Muscle layer of colon (tissue), 2 donors: Measurements from ENCODE around the gene SLC16A10.

ENCODE experiments used
- H3K27ac ChIP-seq: one replicate; pipeline ENCODE4 v1.7.0; 2013; ENCODE audit warnings: low read depth, mild to moderate bottlenecking, low read length, moderate library complexity
- H3K27me3 ChIP-seq, 2 donors: one replicate each; pipeline ENCODE4 v1.7.0; 2013; ENCODE audit warnings: low read length in 2 of 2, mild to moderate bottlenecking in 2 of 2; ENCODE audit not compliant: insufficient read depth in 2 of 2, control insufficient read depth in 1 of 2
- H3K36me3 ChIP-seq: one replicate; pipeline ENCODE4 v1.7.0; 2013; ENCODE audit warnings: mild to moderate bottlenecking, low read length; ENCODE audit not compliant: insufficient read depth
- H3K4me1 ChIP-seq: one replicate; pipeline ENCODE4 v1.7.0; 2013; ENCODE audit warnings: mild to moderate bottlenecking, low read length; ENCODE audit not compliant: insufficient read depth
- H3K4me3 ChIP-seq, 2 donors: one replicate each; pipeline ENCODE4 v1.7.0; 2013; ENCODE audit warnings: low read length in 2 of 2, low read depth in 1 of 2, mild to moderate bottlenecking in 1 of 2, moderate library complexity in 1 of 2
- H3K9ac ChIP-seq: one replicate; pipeline ENCODE4 v1.7.0; 2013; ENCODE audit warnings: low read length
- H3K9me3 ChIP-seq: one replicate; pipeline ENCODE4 v1.7.0; 2013; ENCODE audit warnings: mild to moderate bottlenecking, low read length
- donor health status: abdominal sarcoma.
- donor health status: Adenocarcinoma of cecum.

The SLC16A10 gene

DNA sequence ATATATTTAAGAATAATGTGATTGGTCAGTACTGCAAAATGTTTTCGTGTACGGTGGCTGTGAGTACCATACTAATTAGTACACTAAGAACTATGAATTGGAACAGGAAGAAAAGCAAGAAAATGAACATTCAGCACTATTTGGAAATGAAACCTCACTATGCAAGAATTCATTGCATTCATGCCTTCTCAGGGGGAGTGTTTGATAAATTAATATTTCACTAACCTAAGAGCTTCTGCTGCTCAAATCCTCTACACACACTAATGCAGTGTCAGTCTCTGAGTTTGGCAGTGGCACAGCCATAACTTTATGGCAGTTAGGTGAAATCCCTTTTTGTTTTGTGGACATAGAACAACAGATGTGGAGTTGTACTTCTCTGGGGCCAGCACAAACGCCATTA, 60.1 kb downstream of the SLC16A10 start:
- H3K4me1 ChIP-seq: no peaks in the 10 kb centered on the region
- no peaks in the 10 kb centered on the region for H3K9me3 ChIP-seq
- H3K9ac ChIP-seq: no peak overlapping the region
- H3K27me3 ChIP-seq: no peaks in the 10 kb centered on the region
- H3K27ac ChIP-seq: no peak overlapping the region
- H3K36me3 ChIP-seq: no peaks in the 10 kb centered on the region
- no peak overlapping the region for H3K4me3 ChIP-seq

GRCh38 chr6:111148110-111148509, 60.8 kb downstream of the SLC16A10 start:
- Histone ChIP-seq H3K4me1 (no peaks in the 10 kb centered on the region), H3K27me3 (no peaks in the 10 kb centered on the region), H3K36me3 (no peaks in the 10 kb centered on the region), H3K9me3 (no peaks in the 10 kb centered on the region), H3K27ac (no peak overlapping the region), H3K9ac (no peak overlapping the region), H3K4me3 (no peak overlapping the region)

- no peaks in the 10 kb centered on the region for H3K9me3 ChIP-seq
- H3K4me1 ChIP-seq: no peaks in the 10 kb centered on the region
- no peaks in the 10 kb centered on the region for H3K36me3 ChIP-seq
- no peak overlapping the region for H3K27ac ChIP-seq
- no peaks in the 10 kb centered on the region for H3K27me3 ChIP-seq
- H3K9ac ChIP-seq: no peak overlapping the region
- no peak overlapping the region for H3K4me3 ChIP-seq
Observed at GRCh38 chr6:111150577-111150976, 63.3 kb downstream of the SLC16A10 start.

DNA sequence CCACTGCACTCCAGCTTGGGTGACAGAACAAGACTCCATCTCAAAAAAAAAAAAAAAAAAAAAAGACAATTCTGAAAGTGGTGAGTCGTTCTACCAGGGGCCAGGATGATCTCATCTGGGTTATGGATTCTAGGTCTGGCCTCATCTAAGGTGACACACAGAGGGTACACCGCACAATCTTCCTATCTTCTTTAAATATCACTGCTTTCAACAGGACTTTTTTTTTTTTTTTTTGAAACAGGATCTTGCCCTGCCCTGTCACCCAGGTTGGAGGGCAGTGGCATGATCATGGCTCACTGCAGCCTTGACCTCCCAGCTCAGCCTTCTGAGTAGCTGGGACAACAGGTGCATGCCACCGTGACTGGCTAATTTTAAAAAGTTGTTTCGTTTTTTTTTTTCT, 67.7 kb downstream of the SLC16A10 start:
- no peaks in the 10 kb centered on the region for H3K4me1 ChIP-seq
- H3K9ac ChIP-seq: no peak overlapping the region
- no peak overlapping the region for H3K4me3 ChIP-seq
- H3K36me3 ChIP-seq: no peaks in the 10 kb centered on the region
- H3K27me3 ChIP-seq: no peaks in the 10 kb centered on the region
- no peaks in the 10 kb centered on the region for H3K9me3 ChIP-seq
- no peak overlapping the region for H3K27ac ChIP-seq

GRCh38 chr6:111157412-111157811, 70.1 kb downstream of the SLC16A10 start:
- Histone ChIP-seq H3K9ac (no peak overlapping the region), H3K4me3 (no peak overlapping the region)

GRCh38 chr6:111159633-111160032, 72.3 kb downstream of the SLC16A10 start:
- no peak overlapping the region for H3K27ac ChIP-seq
- H3K9me3 ChIP-seq: no peaks in the 10 kb centered on the region
- no peaks in the 10 kb centered on the region for H3K4me1 ChIP-seq
- H3K9ac ChIP-seq: no peak overlapping the region
- H3K27me3 ChIP-seq: no peaks in the 10 kb centered on the region
- H3K4me3 ChIP-seq: no peak overlapping the region
- H3K36me3 ChIP-seq: no peaks in the 10 kb centered on the region

More at GRCh38 chr6:111157412-111157811, 70.1 kb downstream of the SLC16A10 start:
- no peaks in the 10 kb centered on the region for H3K9me3 ChIP-seq
- H3K4me1 ChIP-seq: no peaks in the 10 kb centered on the region
- no peak overlapping the region for H3K27ac ChIP-seq
- H3K27me3 ChIP-seq: no peaks in the 10 kb centered on the region
- H3K36me3 ChIP-seq: no peaks in the 10 kb centered on the region

GRCh38 chr6:111161650-111162049, 74.3 kb downstream of the SLC16A10 start:
- Histone ChIP-seq H3K4me1 (no peaks in the 10 kb centered on the region), H3K36me3 (no peaks in the 10 kb centered on the region), H3K4me3 (no peak overlapping the region), H3K27me3 (no peaks in the 10 kb centered on the region), H3K9ac (no peak overlapping the region), H3K27ac (no peak overlapping the region), H3K9me3 (no peaks in the 10 kb centered on the region)

DNA sequence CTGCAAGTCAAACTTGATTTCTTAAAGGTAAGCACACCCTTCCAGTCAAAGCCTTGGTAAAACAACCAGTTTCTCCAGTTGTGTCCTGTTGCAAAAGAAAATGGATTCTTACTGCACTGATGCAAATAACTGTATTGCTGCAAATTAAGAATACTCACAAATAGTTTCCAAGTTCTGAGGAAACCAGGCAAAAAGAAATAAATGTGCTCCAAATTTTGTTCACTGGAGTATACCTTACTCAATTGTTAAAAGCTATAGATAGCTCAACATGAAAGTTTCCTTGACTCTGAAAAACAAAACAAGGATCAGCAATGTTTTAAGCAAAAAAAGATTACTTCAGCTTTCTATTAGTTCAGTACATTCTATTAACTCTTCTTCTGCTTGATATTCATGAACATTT, 75.2 kb downstream of the SLC16A10 start:
- H3K9ac ChIP-seq: no peak overlapping the region
- no peaks in the 10 kb centered on the region for H3K27me3 ChIP-seq
- H3K36me3 ChIP-seq: no peaks in the 10 kb centered on the region
- no peaks in the 10 kb centered on the region for H3K9me3 ChIP-seq
- H3K4me3 ChIP-seq: no peak overlapping the region
- H3K4me1 ChIP-seq: no peaks in the 10 kb centered on the region
- no peak overlapping the region for H3K27ac ChIP-seq

GRCh38 chr6:111171577-111172400, 84.5 kb downstream of the SLC16A10 start:
- Histone ChIP-seq H3K36me3 (no peaks in the 10 kb centered on the region), H3K27ac (no peak overlapping the region), H3K9me3 (no peaks in the 10 kb centered on the region), H3K9ac (no peak overlapping the region), H3K4me3 (no peak overlapping the region), H3K27me3 (no peaks in the 10 kb centered on the region), H3K4me1 (no peaks in the 10 kb centered on the region)

DNA sequence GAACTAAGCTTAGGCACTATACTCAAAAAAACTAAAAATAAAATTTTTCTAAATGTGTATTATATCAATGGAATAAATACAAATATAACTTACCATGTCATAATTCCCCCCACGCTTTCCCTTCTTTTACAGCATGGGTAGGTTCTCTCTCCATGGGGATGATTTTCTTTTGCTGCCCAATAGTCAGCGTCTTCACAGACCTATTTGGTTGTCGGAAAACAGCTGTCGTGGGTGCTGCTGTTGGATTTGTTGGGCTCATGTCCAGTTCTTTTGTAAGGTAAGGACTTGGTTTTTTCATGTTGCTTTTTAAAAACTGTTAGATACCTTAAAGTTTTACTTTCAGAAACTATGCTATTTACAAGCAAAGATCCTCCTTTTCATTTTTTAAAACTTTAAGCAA, 85.3 kb downstream of the SLC16A10 start:
- Histone ChIP-seq H3K27ac (no peak overlapping the region), H3K27me3 (no peaks in the 10 kb centered on the region), H3K4me3 (no peak overlapping the region), H3K9ac (no peak overlapping the region), H3K4me1 (no peaks in the 10 kb centered on the region), H3K36me3 (no peaks in the 10 kb centered on the region), H3K9me3 (no peaks in the 10 kb centered on the region)

GRCh38 chr6:111173341-111173740, 86.0 kb downstream of the SLC16A10 start:
- H3K27ac ChIP-seq: no peak overlapping the region
- H3K4me3 ChIP-seq: no peak overlapping the region
- H3K4me1 ChIP-seq: no peaks in the 10 kb centered on the region
- H3K27me3 ChIP-seq: no peaks in the 10 kb centered on the region
- no peaks in the 10 kb centered on the region for H3K36me3 ChIP-seq
- no peaks in the 10 kb centered on the region for H3K9me3 ChIP-seq
- H3K9ac ChIP-seq: no peak overlapping the region

DNA sequence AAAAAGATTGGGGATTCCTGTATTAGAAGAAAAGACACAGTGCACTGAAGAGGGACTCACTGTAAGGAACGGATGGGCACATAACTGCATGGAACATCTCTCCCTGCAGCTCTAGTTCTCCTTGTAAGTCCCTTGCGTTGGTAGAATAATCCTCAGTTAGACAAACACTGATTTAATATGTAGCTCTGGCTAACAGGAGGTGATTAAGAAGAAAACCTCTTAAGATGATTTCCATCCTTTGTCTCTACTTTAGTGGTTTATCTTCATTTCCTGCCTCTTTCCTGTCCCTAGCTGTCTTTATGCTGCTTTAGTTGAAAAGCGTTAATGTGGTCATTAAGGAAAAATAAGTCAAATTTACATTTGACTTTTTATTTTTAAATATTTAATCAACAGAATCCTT, 86.6 kb downstream of the SLC16A10 start:
- H3K36me3 ChIP-seq: no peaks in the 10 kb centered on the region
- H3K4me1 ChIP-seq: no peaks in the 10 kb centered on the region
- H3K27me3 ChIP-seq: no peaks in the 10 kb centered on the region
- no peak overlapping the region for H3K27ac ChIP-seq
- no peaks in the 10 kb centered on the region for H3K9me3 ChIP-seq
- H3K9ac ChIP-seq: no peak overlapping the region
- no peak overlapping the region for H3K4me3 ChIP-seq
